Neural progenitor cell (in vitro differentiated cells): ENCODE results near the gene RFX3.

Source experiments
- CTCF ChIP-seq: fragments of 200-600 bp; sonication (generic); IDR thresholded peaks from 2 replicates; pipeline ENCODE4 v1.5.1; 2017; ENCODE audit warnings: antibody characterized with exemption, mild to moderate bottlenecking
- EZH2 ChIP-seq: fragments of 200-600 bp; sonication (generic); IDR thresholded peaks from 2 replicates; pipeline ENCODE4 v1.6.1; 2017; ENCODE audit warnings: antibody characterized with exemption, mild to moderate bottlenecking, moderate library complexity

- TF ChIP-seq CTCF (no peak), EZH2 (no peak)
Observed at GRCh38 chr9:3478549-3478953, 47.2 kb downstream of the RFX3 start.
